HAP-1 (cell line): ENCODE results near the gene LBHD1.
"Not testable (repeated sequence)": the region's sequence is repeated elsewhere in the genome, so short reads cannot be mapped to it uniquely, and the experiment has no call there.

Source experiments
- DNase-seq, 2 experiments: peaks; one replicate each; pipeline ENCODE4 v3.0.0-alpha.2; 2016 to 2020; ENCODE audit warnings: low spot score in 2 of 2
- H3K27me3 ChIP-seq: fragments of 250-450 bp; sonication (Bioruptor Pico); 2 replicates; pipeline ENCODE4 v1.5.1; 2020; ENCODE audit warnings: low read depth, mild to moderate bottlenecking, moderate library complexity
- H3K36me3 ChIP-seq: fragments of 250-450 bp; sonication (Bioruptor Pico); replicated peaks from 2 replicates; pipeline ENCODE4 v1.5.1; 2020; ENCODE audit warnings: mild to moderate bottlenecking
- H3K4me1 ChIP-seq: fragments of 250-450 bp; sonication (Bioruptor Pico); 2 replicates; pipeline ENCODE4 v1.5.1; 2020; ENCODE audit warnings: mild to moderate bottlenecking
- H3K4me3 ChIP-seq: fragments of 250-450 bp; sonication (Bioruptor Pico); 2 replicates; pipeline ENCODE4 v1.5.1; 2020; ENCODE audit warnings: mild to moderate bottlenecking, moderate library complexity
- H3K9me3 ChIP-seq: fragments of 250-450 bp; sonication (Bioruptor Pico); 2 replicates; pipeline ENCODE4 v1.5.1; 2020; ENCODE audit warnings: mild to moderate bottlenecking, moderate library complexity
- in situ Hi-C: fragments of 300-500 bp; cut with MboI; formaldehyde crosslinking; loops from 3 replicates; pipeline ENCODE4 v1.14.3; 2020; ENCODE audit warnings: low sequenced_read_pairs, inconsistent platforms, mixed read lengths

LBHD1 gene

DNA sequence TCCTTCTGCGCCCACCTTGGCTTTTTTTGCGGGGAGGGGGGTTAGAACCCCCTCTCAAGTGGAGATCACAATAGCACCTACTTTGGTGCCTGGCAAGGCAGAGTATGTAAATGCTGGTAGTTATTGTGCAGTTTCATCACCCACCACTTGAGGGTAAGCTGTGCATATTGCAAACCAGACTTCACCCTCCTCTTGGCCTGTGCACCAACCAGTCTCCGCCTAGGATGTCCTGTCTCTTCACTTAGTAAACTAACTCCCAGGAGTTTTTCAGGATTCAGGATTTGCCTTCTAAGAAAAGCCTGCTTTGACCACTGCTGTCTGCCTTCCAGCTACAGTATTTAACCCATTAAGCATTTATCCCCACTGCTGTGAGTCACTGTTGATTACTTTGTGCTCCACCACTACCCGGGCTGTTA lies 8.8 kb upstream of the LBHD1 start:
- peak; percentile 59 to 64 for DNase-seq
- in situ Hi-C loops: no loop called here
- peaks cover 15% of the 10 kb centered on the region for H3K4me1 ChIP-seq
- H3K36me3 ChIP-seq: peaks cover 24% of the 10 kb centered on the region
- no peaks in the 10 kb centered on the region for H3K27me3 ChIP-seq
- no peak overlapping the region for H3K4me3 ChIP-seq
- H3K9me3 ChIP-seq: no peaks in the 10 kb centered on the region

DNA sequence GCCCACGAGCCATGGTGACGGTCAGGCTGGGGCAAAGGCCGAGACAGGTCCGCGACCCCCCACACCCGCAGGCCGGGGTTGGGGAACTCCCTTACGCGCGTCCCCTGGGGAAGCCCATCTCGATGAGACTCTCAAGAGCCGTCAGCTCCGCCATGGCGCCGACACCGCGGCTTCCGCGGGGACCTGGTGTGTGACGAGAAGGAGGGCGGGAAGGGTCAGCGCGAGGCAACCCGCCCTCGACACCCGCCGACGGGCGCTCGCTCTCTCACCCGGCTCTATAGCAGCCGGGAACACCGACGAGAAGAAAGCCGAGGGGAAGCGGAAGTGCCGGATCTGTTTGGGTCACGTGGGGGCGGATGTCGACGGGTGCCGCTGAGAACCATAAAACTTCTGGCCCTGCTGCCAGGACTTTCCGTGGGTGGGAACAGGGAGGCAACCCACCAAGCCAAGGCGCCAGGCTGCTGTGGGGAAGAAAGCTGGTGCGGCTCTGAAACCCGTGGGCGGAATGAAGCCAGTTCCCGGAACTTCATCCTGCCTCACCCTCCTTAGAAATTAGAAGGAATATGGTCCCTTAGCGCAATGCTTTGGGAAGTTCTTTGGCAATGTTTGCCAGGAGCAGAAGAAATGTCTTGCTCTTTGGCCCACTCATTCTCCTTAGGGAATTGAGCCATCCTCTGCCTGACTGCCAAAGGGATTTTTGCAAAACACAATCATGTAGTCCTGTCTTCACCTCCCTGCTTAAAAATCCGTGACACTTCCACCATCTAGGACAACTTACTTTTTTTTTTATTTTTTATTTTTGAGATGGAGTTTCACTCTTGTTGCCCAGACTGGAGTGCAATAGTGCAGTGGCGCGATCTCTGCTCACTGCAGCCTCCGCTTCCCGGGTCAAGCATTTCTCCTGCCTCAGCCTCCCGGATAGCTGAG lies 7.0 kb upstream of the LBHD1 start, which contains the start of gene UBXN1:
UBXN1 (minus strand) TSS at position 304 of the 927 bp plus-strand sequence; CDS start at position 154, 150 bp downstream.
- in situ Hi-C loops: no loop called here
- H3K9me3 ChIP-seq: no peaks in the 10 kb centered on the region
- peaks cover 15% of the 10 kb centered on the region for H3K4me1 ChIP-seq
- H3K36me3 ChIP-seq: peaks cover 32% of the 10 kb centered on the region
- H3K27me3 ChIP-seq: no peaks in the 10 kb centered on the region
- peak; percentile 81 to 91 for DNase-seq
- peak within 1 kb of the TSS; percentile 95 for H3K4me3 ChIP-seq

GRCh38 chr11:62678433-62678769 lies 6.3 kb upstream of the LBHD1 start:
- Histone ChIP-seq H3K4me3 (peak overlapping the region; percentile 95), H3K27me3 (no peaks in the 10 kb centered on the region), H3K4me1 (peaks cover 15% of the 10 kb centered on the region), H3K9me3 (no peaks in the 10 kb centered on the region), H3K36me3 (peaks cover 38% of the 10 kb centered on the region)
- in situ Hi-C loops: no loop called here
- DNase-seq: no peak

DNA sequence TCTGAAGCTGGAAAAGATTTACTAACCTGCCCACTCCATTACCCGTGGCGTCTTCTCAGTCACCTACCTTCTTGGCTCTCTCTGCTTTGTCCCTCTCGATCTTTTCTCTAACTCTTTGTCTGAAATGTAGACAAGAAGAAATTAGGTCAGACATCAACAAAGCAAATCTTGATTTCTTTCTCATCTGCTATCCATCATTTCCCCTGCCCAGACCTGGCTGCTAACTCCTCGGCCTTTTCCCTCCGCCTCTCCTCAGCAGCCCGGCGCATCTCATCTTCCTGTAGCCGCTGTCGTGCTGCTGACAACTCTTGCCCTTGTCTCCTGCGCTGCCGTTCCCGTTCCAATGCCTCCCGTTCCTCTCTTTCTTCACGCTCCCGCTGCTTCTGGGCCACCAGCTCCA lies 5.6 kb upstream of the LBHD1 start:
- Histone ChIP-seq H3K4me1 (peaks cover 20% of the 10 kb centered on the region), H3K9me3 (no peaks in the 10 kb centered on the region), H3K27me3 (no peaks in the 10 kb centered on the region), H3K4me3 (peak overlapping the region; percentile 95), H3K36me3 (peaks cover 44% of the 10 kb centered on the region)
- DNase-seq: no peak
- in situ Hi-C loops: no loop called here

GRCh38 chr11:62677156-62677555 lies 5.1 kb upstream of the LBHD1 start:
- in situ Hi-C loops: no loop called here
- Histone ChIP-seq H3K27me3 (no peaks in the 10 kb centered on the region), H3K4me3 (0 out of 2 replicates have a peak overlapping the region, but pooled peaks have one; percentile 95), H3K36me3 (peaks cover 46% of the 10 kb centered on the region), H3K4me1 (peaks cover 23% of the 10 kb centered on the region), H3K9me3 (no peaks in the 10 kb centered on the region)
- DNase-seq: no peak

GRCh38 chr11:62676698-62677097 lies 4.6 kb upstream of the LBHD1 start:
- Histone ChIP-seq H3K36me3 (peaks cover 46% of the 10 kb centered on the region), H3K27me3 (no peaks in the 10 kb centered on the region), H3K4me3 (no peak overlapping the region), H3K9me3 (no peaks in the 10 kb centered on the region), H3K4me1 (peaks cover 23% of the 10 kb centered on the region)
- in situ Hi-C loops: no loop called here
- no peak for DNase-seq

DNA sequence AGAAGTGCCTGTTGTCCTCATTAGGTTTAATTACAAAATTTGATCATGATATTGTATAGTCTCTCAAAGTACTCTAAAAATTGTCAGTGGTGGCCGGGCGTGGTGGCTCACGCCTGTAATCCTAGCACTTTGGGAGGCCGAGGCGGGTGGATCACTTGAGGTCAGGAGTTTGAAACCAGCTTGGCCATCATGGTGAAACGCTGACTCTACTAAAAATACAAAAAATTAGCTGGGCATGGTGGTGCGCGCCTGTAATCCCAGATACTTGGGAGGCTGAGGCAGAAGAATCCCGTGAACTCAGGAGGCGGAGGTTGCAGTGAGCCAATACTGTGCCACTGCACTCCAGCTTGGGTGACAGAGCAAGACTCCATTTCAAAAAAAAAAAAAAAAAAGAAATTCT lies 3.3 kb upstream of the LBHD1 start:
- H3K4me3 ChIP-seq, H3K27me3 ChIP-seq, DNase-seq, H3K9me3 ChIP-seq, in situ Hi-C loops: not testable (repeated sequence)
- H3K4me1 ChIP-seq: peaks cover 23% of the 10 kb centered on the region
- peaks cover 46% of the 10 kb centered on the region for H3K36me3 ChIP-seq

GRCh38 chr11:62673196-62673525 lies 1.1 kb upstream of the LBHD1 start:
- Histone ChIP-seq H3K4me1 (peaks cover 26% of the 10 kb centered on the region), H3K27me3 (no peaks in the 10 kb centered on the region), H3K36me3 (peaks cover 45% of the 10 kb centered on the region), H3K4me3 (peak overlapping the region; percentile 76), H3K9me3 (no peaks in the 10 kb centered on the region)
- no peak for DNase-seq
- in situ Hi-C loops: no loop called here

DNA sequence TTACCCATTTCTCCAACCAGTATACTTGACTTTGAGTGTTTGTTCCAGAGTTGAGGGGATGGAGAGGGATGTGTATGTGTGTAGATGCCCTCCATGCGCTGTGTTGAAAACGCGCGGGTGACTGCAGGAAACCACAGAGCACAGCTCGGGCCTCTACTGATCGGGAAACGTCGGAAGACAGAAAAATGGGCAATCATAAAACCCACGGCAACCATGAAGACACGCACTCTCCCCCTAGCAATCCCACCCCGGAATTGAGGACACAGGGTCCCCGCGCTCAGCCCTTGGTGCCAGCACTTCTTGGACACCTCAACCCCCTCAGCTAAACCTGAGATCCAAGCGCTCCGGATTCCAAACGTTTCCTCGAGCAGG lies 845 bp downstream of the LBHD1 start:
- Histone ChIP-seq H3K9me3 (no peaks in the 10 kb centered on the region), H3K4me3 (peak overlapping the region; percentile 76), H3K4me1 (peaks cover 31% of the 10 kb centered on the region), H3K27me3 (no peaks in the 10 kb centered on the region), H3K36me3 (peaks cover 43% of the 10 kb centered on the region)
- in situ Hi-C loops: no loop called here
- no peak for DNase-seq

GRCh38 chr11:62669420-62670161 lies 2.5 kb downstream of the LBHD1 start:
- Histone ChIP-seq H3K36me3 (peaks cover 44% of the 10 kb centered on the region), H3K4me3 (no peak overlapping the region), H3K4me1 (peaks cover 31% of the 10 kb centered on the region), H3K9me3 (no peaks in the 10 kb centered on the region), H3K27me3 (no peaks in the 10 kb centered on the region)
- peak in 1 of 2 experiments; percentile 56 for DNase-seq
- in situ Hi-C loops: no loop called here

- DNase-seq: no peak
- Histone ChIP-seq H3K27me3 (no peaks in the 10 kb centered on the region), H3K4me3 (peak overlapping the region; percentile 93), H3K4me1 (peaks cover 23% of the 10 kb centered on the region), H3K9me3 (no peaks in the 10 kb centered on the region), H3K36me3 (peaks cover 37% of the 10 kb centered on the region)
- in situ Hi-C loops: no loop called here
Observed at GRCh38 chr11:62667460-62667859, 4.6 kb downstream of the LBHD1 start.

DNA sequence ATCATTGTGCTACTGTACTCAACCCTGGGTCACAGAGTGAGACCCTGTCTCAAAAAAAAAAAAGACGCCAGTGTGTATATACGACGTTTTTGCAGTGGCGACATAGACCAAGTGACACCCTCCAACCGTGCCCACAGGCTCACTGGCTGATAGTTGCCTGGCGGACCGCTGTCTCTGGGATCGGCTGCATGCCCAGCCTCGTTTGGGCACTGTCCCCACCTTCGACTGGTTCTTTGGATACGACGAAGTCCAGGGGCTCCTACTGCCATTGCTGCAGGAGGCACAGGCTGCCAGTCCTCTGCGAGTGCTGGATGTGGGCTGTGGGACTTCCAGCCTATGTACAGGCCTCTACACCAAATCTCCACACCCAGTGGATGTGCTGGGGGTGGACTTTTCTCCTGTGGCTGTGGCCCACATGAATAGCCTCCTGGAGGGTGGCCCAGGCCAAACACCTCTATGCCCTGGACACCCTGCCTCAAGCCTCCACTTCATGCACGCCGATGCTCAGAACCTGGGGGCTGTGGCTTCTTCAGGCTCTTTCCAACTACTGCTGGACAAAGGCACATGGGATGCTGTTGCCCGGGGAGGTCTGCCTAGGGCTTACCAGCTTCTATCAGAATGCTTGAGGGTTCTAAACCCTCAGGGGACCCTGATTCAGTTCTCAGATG lies 5.7 kb downstream of the LBHD1 start:
- Histone ChIP-seq H3K36me3 (peaks cover 45% of the 10 kb centered on the region), H3K27me3 (no peaks in the 10 kb centered on the region), H3K4me3 (peak overlapping the region; percentile 93), H3K4me1 (peaks cover 23% of the 10 kb centered on the region), H3K9me3 (no peaks in the 10 kb centered on the region)
- in situ Hi-C loops: no loop called here
- DNase-seq: peak in 1 of 2 experiments; percentile 47

DNA sequence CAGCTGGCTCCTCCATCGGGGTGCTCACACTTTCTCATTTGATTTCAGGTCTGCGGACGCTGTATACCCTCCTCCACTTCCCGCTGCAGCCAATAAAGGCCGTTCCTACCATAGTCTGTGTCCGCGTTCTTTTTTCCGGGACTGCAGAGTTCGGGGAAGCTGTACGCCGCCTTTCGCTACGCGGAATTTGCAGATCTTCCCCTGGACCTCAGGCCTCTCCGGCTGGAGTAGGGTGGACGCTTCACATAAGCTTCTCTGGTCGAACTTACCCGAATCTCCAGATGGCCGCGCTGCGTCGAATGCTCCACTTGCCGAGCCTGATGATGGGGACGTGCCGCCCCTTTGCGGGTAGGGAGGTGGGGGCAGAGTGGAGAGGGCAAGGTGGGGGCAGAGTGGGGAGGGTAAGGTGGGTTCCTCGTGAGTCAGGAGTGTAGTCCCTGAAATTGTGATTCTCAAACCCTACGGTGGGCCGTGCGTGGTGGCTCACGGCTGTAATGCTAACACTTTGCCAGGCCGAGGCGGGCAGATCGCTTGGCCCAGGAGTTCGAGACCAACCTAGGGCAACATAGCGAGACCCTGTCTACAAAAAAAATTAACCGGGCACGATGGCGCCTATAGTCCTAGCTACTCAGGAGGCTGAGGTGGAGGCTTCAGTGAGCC lies 6.3 kb downstream of the LBHD1 start:
- no peaks in the 10 kb centered on the region for H3K27me3 ChIP-seq
- peak in 1 of 2 experiments; percentile 63 for DNase-seq
- in situ Hi-C loops: no loop called here
- H3K4me1 ChIP-seq: peaks cover 23% of the 10 kb centered on the region
- no peaks in the 10 kb centered on the region for H3K9me3 ChIP-seq
- H3K36me3 ChIP-seq: peaks cover 50% of the 10 kb centered on the region
- peak overlapping the region; percentile 93 for H3K4me3 ChIP-seq
